NCI-H2196 (cell line): ENCODE results near the gene SOX5.
"Not testable (repeated sequence)": the region's sequence is repeated elsewhere in the genome, so short reads cannot be mapped to it uniquely, and the experiment has no call there.

ENCODE experiments used
- DNase-seq: peaks from one replicate; lab custom pipeline; 2025; ENCODE audit not compliant: unreplicated experiment; lab: John Stamatoyannopoulos, UW

Gene SOX5

GRCh38 chr12:23504641-23505399, 444.6 kb downstream of the SOX5 start:
- no peak for DNase-seq

GRCh38 chr12:23504043-23504442, 445.4 kb downstream of the SOX5 start:
- DNase-seq = no peak

GRCh38 chr12:23503544-23503943, 445.9 kb downstream of the SOX5 start:
- no peak for DNase-seq

GRCh38 chr12:23502259-23502658, 447.2 kb downstream of the SOX5 start:
- no peak for DNase-seq

- no peak for DNase-seq
These were observed 454.0 kb downstream of the SOX5 start for GRCh38 chr12:23495472-23495871.

GRCh38 chr12:23493672-23494071, 455.8 kb downstream of the SOX5 start:
- DNase-seq = no peak

- DNase-seq = not testable (repeated sequence)
These were observed 458.4 kb downstream of the SOX5 start for GRCh38 chr12:23491029-23491428.

- DNase-seq = no peak
These were observed 461.3 kb downstream of the SOX5 start for GRCh38 chr12:23488130-23488529.

- DNase-seq = peak; percentile 83
These were observed 465.2 kb downstream of the SOX5 start for GRCh38 chr12:23484238-23484637.

GRCh38 chr12:23482571-23482970, 466.9 kb downstream of the SOX5 start:
- DNase-seq = no peak
